Endodermal cell (in vitro differentiated cells): ENCODE data around the gene TTR. TPM values are rescaled to one million over a fixed set of nuclear protein-coding genes. Genes with fewer than 3 reads are reported as not detected.

Experiments
- DNase-seq: peaks from one replicate; pipeline ENCODE4 v3.0.0-alpha.2; 2017
- H3K27ac ChIP-seq: 2 replicates; pipeline ENCODE4 v1.5.1; 2013; ENCODE audit warnings: mild to moderate bottlenecking, low read depth, low read length, moderate library complexity
- H3K27me3 ChIP-seq: 2 replicates; pipeline ENCODE4 v1.6.1; 2013; ENCODE audit warnings: mild to moderate bottlenecking, low read length, moderate library complexity; ENCODE audit not compliant: insufficient read depth, control insufficient read depth, poor library complexity, severe bottlenecking
- H3K36me3 ChIP-seq: 2 replicates; pipeline ENCODE4 v1.7.0; 2013; ENCODE audit warnings: mild to moderate bottlenecking, low read length, moderate library complexity; ENCODE audit not compliant: control insufficient read depth, insufficient read depth
- H3K4me1 ChIP-seq: one replicate; pipeline ENCODE4 v1.7.0; 2013; ENCODE audit warnings: low read length; ENCODE audit not compliant: control insufficient read depth, insufficient read depth
- H3K4me3 ChIP-seq: 2 replicates; pipeline ENCODE4 v1.5.1; 2013; ENCODE audit warnings: mild to moderate bottlenecking, low read length, moderate library complexity
- H3K9ac ChIP-seq: 2 replicates; pipeline ENCODE4 v1.6.1; 2013; ENCODE audit warnings: mild to moderate bottlenecking, low read length, moderate library complexity; ENCODE audit not compliant: poor library complexity, severe bottlenecking; ENCODE audit errors: extremely low read depth
- H3K9me3 ChIP-seq: 2 replicates; pipeline ENCODE4 v1.6.1; 2013; ENCODE audit warnings: mild to moderate bottlenecking, low read length, moderate library complexity; ENCODE audit not compliant: control insufficient read depth
- H3K27ac Mint-ChIP-seq: 2 replicates; pipeline ENCODE4 v1.8.0; 2020; ENCODE audit warnings: mixed read lengths
- H3K27me3 Mint-ChIP-seq: 2 replicates; pipeline ENCODE4 v1.8.0; 2021; ENCODE audit warnings: mild to moderate bottlenecking, mixed read lengths; ENCODE audit not compliant: insufficient read depth
- H3K36me3 Mint-ChIP-seq: 2 replicates; pipeline ENCODE4 v1.8.0; 2020; ENCODE audit warnings: low read depth, mixed read lengths
- H3K4me1 Mint-ChIP-seq: 2 replicates; pipeline ENCODE4 v1.8.0; 2020; ENCODE audit warnings: mixed read lengths
- H3K4me3 Mint-ChIP-seq: 2 replicates; pipeline ENCODE4 v1.8.0; 2020; ENCODE audit warnings: mild to moderate bottlenecking, moderate library complexity, mixed read lengths
- H3K9me3 Mint-ChIP-seq: 2 replicates; pipeline ENCODE4 v1.8.0; 2020; ENCODE audit warnings: mild to moderate bottlenecking, mixed read lengths
- WGBS, 2 experiments: methylation state at CpG; one replicate each; pipeline versions ENCODE4 v1.1.5 to v1.1.7; 2013; ENCODE audit warnings: missing lambda C conversion rate in 2 of 2, mixed read lengths in 1 of 2; ENCODE audit not compliant: insufficient coverage in 1 of 2, insufficient read length in 1 of 2; 5-methylcytosine and 5-hydroxymethylcytosine counted together
- total RNA-seq, 2 donors: library from RNA; stranded (reverse); fragmentation: NEBNext Ultra II Directional in 1 of 2; extraction: Animal tissue kit (Norgen Biotek cat#: 25700) in 1 of 2; gene quantifications; 2 replicates in 1 of 2; 3 replicates in 1 of 2; pipeline ENCODE4 v1.2.1, GENCODE V29; 2021
- TF ChIP-seq, protein P1 (sequence below): fragments of 200-600 bp; sonication (generic); conservative IDR thresholded peaks from 2 replicates; pipeline ENCODE4 v1.5.0; 2021; ENCODE audit warnings: antibody characterized with exemption, mild to moderate bottlenecking

The TTR gene
- total RNA-seq, 2 donors from 2014 or later, result not detected

DNA sequence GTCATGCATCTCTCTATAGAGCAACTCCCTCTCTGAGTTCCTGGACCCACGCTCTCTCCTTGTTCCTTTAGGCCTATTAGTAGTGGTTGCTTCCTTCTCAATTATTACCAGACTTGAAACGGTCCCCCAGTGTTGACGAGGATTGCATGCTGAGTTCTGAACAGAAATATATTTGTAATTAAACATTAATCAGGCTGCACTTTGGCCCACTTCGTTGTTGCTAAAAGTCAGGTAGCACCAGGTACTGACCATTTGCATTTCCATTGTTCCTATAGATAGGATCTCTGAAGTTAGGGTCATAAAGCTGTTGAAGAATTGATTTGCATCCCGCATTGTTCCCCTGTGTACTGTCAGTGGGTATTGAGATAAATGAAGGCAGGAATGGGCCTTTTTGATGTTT lies 36.9 kb upstream of the TTR start:
- H3K4me1 Mint-ChIP-seq, result peaks cover 28% of the 10 kb centered on the region
- 50 to 81% methylated on average over 2 to 5 of the region's 5 CpGs for WGBS, 2 experiments
- no peak overlapping the region for H3K27ac ChIP-seq
- H3K27me3 Mint-ChIP-seq, result no peaks in the 10 kb centered on the region
- no peaks in the 10 kb centered on the region for H3K9me3 ChIP-seq
- H3K27ac Mint-ChIP-seq, result no peak overlapping the region
- no peak overlapping the region for H3K4me3 ChIP-seq
- H3K9ac ChIP-seq, result no peak overlapping the region
- H3K36me3 ChIP-seq, result peaks cover 3% of the 10 kb centered on the region
- H3K4me3 Mint-ChIP-seq, result no peak overlapping the region
- TF ChIP-seq, protein P1, sequence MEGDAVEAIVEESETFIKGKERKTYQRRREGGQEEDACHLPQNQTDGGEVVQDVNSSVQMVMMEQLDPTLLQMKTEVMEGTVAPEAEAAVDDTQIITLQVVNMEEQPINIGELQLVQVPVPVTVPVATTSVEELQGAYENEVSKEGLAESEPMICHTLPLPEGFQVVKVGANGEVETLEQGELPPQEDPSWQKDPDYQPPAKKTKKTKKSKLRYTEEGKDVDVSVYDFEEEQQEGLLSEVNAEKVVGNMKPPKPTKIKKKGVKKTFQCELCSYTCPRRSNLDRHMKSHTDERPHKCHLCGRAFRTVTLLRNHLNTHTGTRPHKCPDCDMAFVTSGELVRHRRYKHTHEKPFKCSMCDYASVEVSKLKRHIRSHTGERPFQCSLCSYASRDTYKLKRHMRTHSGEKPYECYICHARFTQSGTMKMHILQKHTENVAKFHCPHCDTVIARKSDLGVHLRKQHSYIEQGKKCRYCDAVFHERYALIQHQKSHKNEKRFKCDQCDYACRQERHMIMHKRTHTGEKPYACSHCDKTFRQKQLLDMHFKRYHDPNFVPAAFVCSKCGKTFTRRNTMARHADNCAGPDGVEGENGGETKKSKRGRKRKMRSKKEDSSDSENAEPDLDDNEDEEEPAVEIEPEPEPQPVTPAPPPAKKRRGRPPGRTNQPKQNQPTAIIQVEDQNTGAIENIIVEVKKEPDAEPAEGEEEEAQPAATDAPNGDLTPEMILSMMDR, result no peak
- no peaks in the 10 kb centered on the region for H3K9me3 Mint-ChIP-seq
- no peaks in the 10 kb centered on the region for H3K27me3 ChIP-seq
- peaks cover 4% of the 10 kb centered on the region for H3K4me1 ChIP-seq
- H3K36me3 Mint-ChIP-seq, result no peaks in the 10 kb centered on the region
- DNase-seq, result no peak

DNA sequence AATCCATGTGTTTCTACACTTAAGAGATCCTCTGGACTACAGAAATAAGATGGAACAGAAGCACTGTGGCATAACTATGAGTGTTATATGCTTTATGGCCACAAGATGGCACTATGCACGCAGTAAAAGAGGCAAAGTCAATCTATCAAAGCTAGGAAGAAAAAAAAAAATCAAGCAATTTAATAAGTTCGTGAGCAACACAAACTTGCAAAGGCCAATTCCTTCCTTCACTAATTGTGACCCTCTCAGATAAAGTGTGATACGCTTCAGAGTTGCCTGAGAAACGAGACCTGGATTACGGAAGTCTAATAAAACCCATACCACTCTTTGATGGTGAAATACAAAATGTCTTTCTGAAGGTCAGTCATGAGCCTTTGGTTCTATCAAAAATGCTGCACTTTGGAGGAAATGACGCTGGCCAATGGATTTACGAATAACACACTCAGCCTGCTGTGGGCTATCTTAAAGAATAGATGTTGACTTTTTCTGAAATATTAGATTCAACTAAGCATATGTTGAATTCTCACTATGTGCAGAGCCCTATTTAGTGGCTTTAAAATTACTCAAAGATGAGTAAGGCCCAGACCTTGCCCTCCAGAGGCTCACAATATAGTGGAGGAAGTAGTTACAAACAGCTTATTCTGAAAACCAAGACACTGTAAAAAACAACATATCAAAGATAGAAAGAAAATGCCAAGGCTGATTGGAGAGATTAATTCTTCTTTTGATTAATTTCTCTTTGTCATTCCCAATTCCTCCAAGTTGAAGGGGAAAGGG lies 35.5 kb upstream of the TTR start:
- Histone ChIP-seq H3K27ac (no peak overlapping the region), H3K4me1 (peaks cover 4% of the 10 kb centered on the region), H3K4me3 (no peak overlapping the region), H3K27me3 (no peaks in the 10 kb centered on the region), H3K9me3 (no peaks in the 10 kb centered on the region), H3K36me3 (no peaks in the 10 kb centered on the region), H3K9ac (no peak overlapping the region)
- H3K27ac Mint-ChIP-seq, result no peak overlapping the region
- H3K9me3 Mint-ChIP-seq, result no peaks in the 10 kb centered on the region
- WGBS, 2 experiments, result 31 to 47% methylated on average over 5 to 7 of the region's 7 CpGs
- no peak overlapping the region for H3K4me3 Mint-ChIP-seq
- DNase-seq, result peak; percentile 72
- TF ChIP-seq, protein P1, result peak; percentile 93
- H3K36me3 Mint-ChIP-seq, result no peaks in the 10 kb centered on the region
- H3K4me1 Mint-ChIP-seq, result peaks cover 28% of the 10 kb centered on the region
- no peaks in the 10 kb centered on the region for H3K27me3 Mint-ChIP-seq

DNA sequence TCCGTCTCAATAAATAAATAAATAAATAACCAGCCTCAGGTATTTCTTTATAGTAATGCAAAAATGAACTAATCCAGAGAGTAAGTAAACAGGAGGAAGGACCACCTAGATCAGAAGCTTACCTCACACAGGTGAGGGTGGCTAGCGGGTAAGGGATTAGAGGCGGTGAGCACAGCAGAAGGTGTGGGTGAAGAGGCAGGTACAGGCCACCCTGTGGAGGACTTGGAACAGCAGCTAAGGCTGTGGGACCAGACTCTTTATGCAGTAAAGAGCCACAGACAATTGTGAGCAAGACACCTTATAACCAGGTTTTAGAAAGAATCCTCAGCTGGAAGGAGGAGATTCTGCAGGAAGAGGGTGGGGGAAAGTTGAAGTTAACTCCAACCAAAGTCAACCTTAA lies 34.2 kb upstream of the TTR start:
- Histone ChIP-seq H3K27me3 (no peaks in the 10 kb centered on the region), H3K4me1 (peaks cover 4% of the 10 kb centered on the region), H3K27ac (no peak overlapping the region), H3K9ac (no peak overlapping the region), H3K4me3 (no peak overlapping the region), H3K9me3 (no peaks in the 10 kb centered on the region), H3K36me3 (no peaks in the 10 kb centered on the region)
- WGBS, 2 experiments, result 94 to 100% methylated on average over 2 of the region's 3 CpGs
- TF ChIP-seq, protein P1, result peak; percentile 68
- Mint-ChIP-seq H3K9me3 (no peaks in the 10 kb centered on the region), H3K4me3 (no peak overlapping the region), H3K27ac (no peak overlapping the region), H3K36me3 (no peaks in the 10 kb centered on the region), H3K27me3 (no peaks in the 10 kb centered on the region), H3K4me1 (peaks cover 27% of the 10 kb centered on the region)
- DNase-seq, result peak; percentile 66
